ENCODE results near the gene OR9Q1.

The OR9Q1 gene

Small RNAs within 50 kb of the gene (small RNA-seq; reads per million reads assigned to genes)
- 0 reads per million in 2 experiments for gene RNU6-899P

All from SK-N-DZ (cell line).